Measurements from ENCODE around the gene APH1A. TPM values are rescaled to one million over a fixed set of nuclear protein-coding genes. Genes with fewer than 3 reads are reported as not detected.
"Not testable (repeated sequence)": the region's sequence is repeated elsewhere in the genome, so short reads cannot be mapped to it uniquely, and the experiment has no call there.

Gene APH1A
- total RNA-seq (2014; rRNA removed; shearing (Covaris generic)), result 162 and 193 TPM in 2 replicates

DNA sequence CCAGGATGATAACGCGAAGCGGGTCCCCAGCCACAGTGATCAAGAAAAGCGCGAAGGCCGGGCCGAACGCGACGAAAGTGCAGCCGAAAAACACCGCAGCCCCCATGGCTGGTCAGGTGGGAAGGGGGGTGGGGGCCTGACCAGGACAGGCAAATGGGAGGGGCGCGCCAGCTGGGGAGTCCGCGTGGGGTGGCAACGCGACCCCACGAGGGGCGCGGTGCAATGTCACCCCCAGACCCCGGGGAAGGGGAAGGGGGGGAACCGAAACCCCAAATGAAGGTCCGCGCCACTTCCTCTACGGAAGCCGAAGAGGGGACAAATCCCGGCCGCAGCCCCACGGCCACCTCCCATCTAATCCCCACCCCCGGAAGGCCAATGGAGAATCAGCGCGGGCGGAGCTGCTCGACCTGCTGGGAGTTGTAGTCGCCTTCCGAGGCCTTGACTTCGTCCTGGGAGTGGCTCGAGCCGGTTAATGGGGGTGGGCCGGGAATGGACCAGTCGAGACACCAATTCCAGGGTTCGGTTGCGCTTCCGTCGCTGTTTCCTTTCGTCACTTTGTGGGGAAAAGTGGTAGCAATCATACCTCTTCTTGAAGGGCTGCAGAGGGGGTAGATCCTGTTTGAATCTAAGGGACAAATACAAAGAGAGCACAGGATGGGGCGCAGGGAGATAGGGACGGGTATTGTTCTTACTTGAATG, at the start of gene APH1A:
TSS of gene APH1A (minus strand) at position 312 of the 699 bp plus-strand sequence. CDS start at position 106, 206 bp downstream.
- in situ Hi-C loops (cut with HindIII; ENCODE audit: low sequenced_read_pairs), result no loop called here
- peak; percentile 98 for DNase-seq (ENCODE audit: low spot score)

DNA sequence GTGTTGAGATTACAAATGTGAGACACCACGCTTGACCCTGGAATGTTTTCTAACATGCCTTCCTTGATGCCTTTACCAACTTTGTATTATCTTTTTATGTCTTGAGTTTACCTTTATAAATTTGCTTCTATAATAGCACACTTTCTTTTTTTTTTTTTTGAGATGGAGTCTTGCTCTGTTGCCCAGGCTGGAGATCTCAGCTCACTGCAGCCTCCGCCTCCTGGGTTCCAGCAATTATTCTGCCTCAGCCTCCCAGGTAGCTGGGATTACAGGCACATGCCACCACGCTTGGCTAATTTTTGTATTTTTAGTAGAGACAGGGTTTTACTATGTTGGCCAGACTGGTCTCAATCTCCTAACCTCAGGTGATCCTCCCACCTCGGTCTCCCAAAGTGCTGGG, 45.9 kb upstream of the APH1A start:
- DNase-seq (ENCODE audit: low spot score); in situ Hi-C loops (cut with HindIII; ENCODE audit: low sequenced_read_pairs): not testable (repeated sequence)

DNA sequence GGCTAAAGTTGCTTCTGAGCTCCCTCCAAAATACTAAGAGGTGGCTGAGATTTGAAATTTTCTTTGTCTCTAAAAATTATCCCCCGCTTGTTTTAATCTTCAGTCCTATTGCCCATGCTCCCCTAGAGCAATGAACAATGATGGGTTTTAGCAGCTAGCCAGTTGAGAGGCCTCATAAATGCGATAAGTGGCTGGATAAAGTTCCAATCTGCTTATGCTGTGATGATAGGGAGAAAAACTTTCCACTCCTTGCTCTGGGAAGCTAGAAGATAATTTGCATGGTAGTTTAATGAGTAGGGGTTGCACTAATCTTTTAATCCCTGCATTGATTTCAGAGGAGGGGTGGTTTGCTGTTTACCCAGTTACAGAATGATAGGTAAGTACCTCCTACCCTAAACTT, 42.9 kb upstream of the APH1A start:
- in situ Hi-C loops (cut with HindIII; ENCODE audit: low sequenced_read_pairs), result no loop called here
- DNase-seq (ENCODE audit: low spot score), result no peak

DNA sequence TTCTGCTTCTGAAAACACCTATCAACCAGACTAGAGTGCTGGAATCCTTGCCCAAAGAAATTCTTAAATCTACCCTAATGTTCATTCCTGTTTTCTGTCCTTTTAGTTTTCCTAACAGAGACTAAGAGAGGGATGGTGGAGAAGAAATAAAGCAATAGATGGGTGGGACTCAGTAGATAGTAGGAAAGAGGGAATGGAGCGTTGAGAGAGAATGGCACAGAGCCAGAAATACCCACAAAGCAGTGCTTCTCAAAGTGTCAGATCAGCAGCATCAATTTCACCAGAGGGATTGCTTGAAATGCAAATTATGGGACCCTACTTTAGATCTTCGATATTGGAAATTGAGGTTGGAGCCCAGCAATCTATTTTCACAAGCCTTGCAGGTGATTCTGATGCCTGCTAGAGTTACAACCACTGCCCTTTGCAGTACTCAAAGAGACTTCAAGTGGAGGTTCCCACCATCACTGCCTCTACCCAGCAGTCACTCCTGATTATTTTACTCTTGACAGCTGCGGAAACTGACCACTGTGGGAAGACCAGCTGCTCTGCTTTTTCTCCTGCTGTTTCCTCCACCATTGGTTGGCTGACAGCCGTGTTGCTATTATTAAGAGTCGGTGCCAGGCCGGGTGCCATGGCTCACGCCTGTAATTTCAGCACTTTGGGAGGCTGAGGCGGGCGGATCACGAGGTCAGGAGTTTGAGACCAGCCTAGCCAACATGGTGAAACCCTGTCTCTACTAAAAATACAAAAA, 41.1 kb upstream of the APH1A start:
- DNase-seq (ENCODE audit: low spot score), result no peak
- in situ Hi-C loops (cut with HindIII; ENCODE audit: low sequenced_read_pairs), result no loop called here

DNA sequence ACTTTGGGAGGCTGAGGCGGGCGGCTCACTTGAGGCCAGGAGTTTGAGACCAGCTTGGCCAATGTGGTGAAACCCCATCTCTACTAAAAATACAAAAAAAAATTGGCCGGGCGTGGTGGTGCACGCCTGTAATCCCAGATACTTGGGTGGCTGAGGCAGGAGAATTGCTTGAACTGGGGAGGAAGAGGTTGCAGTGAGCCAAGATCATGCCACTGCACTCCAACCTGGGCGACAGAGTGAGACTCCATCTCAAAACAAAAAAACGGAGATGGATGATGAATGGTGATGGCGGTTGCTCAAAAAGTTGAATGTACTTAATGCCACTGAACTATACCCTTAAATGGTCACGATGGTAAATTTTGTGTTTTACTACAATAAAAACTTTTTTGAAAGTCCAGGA, 39.8 kb upstream of the APH1A start:
- in situ Hi-C loops (cut with HindIII; ENCODE audit: low sequenced_read_pairs); DNase-seq (ENCODE audit: low spot score): not testable (repeated sequence)

DNA sequence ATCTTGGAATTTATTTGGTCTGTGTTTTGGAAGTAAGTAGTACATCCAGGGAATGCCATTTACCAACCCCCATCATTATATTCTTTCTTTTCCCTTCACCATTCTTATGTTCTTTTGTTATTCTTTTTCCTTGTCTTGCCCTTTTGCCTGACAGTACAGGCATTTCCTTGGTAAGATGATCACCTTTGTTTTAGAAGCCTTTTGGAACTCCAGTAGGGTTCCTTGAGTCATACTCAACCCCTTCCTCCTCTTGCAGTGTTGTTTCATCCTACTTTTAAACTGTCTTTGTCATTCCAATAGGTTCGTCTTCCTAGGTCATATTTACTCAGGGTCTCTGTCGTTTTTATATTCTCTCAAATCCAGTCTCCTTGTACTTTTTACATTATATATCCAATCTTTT, 34.1 kb upstream of the APH1A start:
- in situ Hi-C loops (cut with HindIII; ENCODE audit: low sequenced_read_pairs), result no loop called here

DNA sequence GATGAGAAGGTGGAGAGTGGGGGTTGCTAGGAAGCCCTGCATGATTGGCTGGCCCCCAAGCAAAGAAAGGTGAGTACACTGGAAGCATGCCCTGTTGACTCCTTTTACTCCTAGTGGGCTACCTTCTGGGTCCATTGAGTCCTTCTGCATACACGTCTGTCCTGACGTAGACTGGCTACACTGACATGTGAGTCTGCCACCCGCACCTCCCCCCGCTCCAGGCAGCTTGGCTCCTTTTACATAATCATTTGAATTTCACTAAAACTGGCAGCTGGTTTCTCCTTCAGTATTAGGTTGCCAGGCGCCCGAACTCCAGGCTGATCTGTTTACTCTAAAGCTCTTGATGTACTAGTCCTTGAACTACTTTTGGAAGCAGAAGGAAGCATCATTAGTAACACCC, 33.5 kb upstream of the APH1A start:
- DNase-seq (ENCODE audit: low spot score), result peak; percentile 44
- in situ Hi-C loops (cut with HindIII; ENCODE audit: low sequenced_read_pairs), result no loop called here

More for the DNA sequence above, 34.1 kb upstream of the APH1A start:
- DNase-seq (ENCODE audit: low spot score), result no peak

DNA sequence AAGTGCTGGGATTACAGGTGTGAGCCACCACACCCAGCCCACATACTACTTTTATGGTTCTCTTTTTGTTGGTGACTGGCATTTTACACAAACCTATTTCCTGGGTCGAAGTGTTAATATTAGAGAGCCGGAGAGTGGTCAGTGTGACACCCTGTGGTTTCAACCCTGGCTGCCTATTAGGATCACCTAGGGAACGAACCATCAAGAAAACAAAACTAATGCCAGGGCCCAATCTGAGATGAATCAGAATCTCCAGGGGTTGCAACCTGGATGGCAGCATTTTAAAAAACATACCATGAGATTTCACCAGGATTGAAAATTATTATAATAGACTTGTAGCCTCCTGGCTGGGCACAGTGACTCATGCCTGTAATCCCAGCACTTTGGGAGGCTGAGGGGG, 30.9 kb upstream of the APH1A start:
- no peak for DNase-seq (ENCODE audit: low spot score)
- in situ Hi-C loops (cut with HindIII; ENCODE audit: low sequenced_read_pairs), result no loop called here

DNA sequence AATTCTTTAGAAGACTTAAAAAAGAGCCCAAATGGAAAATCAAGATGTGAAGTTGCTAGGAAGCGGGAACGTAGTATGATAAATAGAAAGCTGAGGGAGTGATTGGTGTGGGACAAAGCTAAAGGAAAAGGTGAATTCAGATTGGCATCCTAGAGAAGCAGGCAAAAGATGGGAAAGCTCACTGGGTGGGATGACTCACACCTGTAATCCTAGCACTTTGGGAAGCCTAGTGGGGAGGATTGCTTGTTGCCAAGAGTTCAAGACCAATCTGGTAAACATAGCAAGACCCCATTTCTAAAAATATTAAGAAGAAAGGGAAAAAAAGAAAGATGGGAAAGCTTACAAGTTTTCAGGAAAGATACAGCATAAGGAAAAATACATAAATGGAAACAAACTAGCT, 26.7 kb upstream of the APH1A start:
- in situ Hi-C loops (cut with HindIII; ENCODE audit: low sequenced_read_pairs), result no loop called here
- DNase-seq (ENCODE audit: low spot score), result no peak

DNA sequence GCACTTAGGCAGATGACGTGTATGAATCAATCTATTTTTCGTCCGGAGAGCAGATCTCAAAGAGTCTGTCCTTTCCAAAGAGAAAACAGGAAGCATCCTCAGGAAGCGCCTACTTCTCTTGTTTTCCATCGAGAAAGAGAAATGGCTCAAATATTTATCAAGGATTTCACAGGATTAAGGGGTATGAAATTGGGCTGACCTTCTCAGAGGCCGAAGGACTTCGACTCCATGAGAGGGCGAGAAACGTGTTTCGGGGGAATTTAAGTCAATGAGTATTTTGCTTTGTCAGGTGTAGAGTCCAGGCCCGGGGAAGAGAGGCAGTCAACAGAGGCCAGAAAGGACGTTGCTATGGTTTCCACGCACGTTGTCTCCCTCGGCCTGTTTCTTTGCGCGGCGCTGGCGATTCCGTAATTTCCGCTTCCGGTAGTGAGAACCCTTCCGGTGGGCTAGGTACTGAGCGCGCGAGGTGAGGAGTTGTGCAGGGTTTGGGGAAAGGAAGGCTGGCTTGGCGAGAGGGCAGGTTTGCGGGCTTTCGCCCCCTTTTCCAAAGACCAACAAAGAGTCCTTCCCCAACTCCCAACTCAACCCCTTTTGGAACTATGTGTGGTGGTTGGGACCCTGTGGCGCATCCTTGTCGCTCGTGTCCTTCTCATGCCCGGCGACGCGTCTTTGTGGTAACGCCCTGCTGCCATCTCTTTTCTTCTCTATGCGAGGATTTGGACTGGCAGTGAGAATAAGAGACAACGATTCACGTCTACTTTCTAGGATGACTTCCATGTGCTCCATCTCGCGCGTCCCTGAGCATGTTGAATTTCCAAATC, 24.8 kb upstream of the APH1A start, which contains the start of gene MRPS21:
TSS of gene MRPS21 (plus strand) at position 429 of the 821 bp plus-strand sequence. CDS start 506 bp downstream, outside the sequence.
- peak; percentile 97 for DNase-seq (ENCODE audit: low spot score)
- in situ Hi-C loops (cut with HindIII; ENCODE audit: low sequenced_read_pairs), result no loop called here

DNA sequence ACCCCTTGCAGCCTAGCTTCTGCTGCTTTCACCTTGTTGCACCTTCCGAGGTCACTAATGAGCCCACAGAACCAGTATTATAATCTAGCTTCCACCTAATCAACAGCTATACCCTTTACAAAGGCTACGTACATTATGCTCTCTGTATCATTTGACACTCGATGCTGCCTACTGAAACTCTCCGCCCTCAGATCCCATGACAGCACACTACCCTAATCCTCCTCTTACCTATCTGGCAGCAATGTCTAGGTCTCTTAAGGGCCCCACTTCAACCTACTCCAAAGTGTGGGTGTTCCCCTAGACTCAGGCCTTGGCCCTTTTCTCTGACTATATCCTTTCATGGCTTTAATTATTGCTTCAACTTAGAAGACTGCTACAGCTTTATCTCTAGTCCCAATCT, 20.0 kb upstream of the APH1A start:
- in situ Hi-C loops (cut with HindIII; ENCODE audit: low sequenced_read_pairs), result no loop called here
- DNase-seq (ENCODE audit: low spot score), result no peak

DNA sequence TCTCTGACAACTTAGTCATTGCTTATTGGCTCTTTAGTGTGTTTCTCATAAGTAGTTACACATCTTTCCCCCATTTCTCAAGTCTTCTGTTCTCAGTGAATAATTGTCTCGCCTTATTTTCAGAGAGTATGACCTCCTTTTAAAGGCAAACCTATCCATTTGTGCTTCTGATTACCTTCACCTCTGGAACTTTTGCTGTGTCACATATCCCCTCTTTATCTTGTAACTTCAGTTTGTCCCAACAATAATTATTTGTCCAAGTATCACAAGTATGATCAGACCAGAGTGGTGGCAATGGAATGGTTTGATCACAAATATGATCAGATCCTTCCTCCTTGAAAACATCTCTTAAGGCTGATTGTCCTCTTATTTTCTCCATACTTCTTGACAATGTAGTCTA, 19.6 kb upstream of the APH1A start:
- in situ Hi-C loops (cut with HindIII; ENCODE audit: low sequenced_read_pairs), result no loop called here
- DNase-seq (ENCODE audit: low spot score), result no peak

DNA sequence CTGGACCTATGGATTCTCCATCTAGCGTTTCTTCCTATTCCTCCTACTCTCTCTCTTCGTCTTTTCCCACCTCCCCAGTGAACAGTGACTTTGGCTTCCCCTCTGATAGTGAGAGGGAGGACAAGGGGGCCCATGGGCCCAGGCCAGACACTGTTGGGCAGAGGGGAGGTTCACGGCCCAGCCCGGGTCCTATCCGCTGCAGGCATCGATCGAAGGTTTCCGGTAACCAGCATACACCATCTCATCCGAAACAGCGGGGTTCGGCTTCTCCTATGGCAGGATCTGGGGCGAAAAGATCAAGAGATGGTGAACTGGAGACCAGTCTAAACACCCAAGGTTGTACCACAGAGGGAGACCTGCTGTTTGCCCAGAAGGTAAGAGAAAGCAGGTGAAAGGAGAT, 14.4 kb upstream of the APH1A start:
- in situ Hi-C loops (cut with HindIII; ENCODE audit: low sequenced_read_pairs), result no loop called here
- no peak for DNase-seq (ENCODE audit: low spot score)

DNA sequence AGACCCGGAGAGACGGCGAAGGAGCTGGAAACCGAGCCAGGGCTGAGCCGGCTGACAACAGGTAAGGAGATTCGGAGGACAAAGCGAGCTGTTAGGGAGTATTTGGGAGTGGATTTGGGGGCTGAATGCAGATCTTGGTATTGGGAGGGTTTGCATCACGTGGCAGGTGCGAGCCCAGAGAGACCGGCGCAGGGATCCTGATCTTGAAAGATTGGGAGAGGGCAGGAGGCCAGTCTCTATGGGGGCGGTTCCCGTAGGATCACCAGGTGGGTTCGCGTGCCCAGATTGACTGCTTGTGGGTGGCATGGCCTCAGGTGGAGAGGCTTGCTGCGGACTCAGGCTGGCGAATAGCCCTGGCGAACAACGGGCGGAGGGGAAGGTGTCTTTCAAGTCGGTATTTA, 13.7 kb upstream of the APH1A start:
- in situ Hi-C loops (cut with HindIII; ENCODE audit: low sequenced_read_pairs), result no loop called here
- no peak for DNase-seq (ENCODE audit: low spot score)

DNA sequence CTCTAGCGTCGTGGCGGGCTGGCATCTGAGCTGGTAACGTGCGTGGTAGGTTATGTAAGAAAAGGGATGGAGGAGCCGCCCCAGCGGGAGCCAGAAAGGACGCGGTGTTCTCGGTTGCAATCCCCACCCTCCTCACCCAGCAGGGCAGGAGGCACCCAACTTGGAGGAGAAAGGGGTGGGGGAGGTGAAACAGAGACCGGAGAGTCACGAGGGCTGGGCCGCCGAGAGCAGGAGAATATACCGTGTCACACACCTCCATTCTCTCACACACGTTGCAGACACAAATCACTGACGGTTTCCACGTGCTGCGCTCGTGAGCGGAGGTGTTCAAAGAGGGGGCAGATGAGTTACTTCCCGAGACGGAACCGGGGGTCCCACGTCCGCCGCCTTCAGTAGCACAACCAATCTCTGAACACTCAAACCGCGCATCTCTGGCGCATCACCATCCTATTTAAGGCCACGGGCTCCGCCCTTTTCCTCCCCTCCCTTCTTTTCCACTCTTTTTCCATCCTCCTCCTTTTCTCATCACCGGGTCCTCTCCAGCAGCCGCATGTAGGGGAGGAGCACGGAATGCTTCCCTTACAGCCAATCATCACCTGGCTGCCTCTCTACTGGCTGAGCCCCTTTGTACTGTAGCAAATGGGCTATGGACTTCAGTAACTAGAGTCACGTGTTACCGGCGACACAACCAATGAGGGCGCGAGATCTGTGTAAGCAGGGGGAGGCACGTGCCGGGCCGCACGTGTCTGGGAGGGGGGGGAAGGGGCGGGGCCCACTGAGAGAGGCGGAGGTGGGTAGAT, 13.1 kb upstream of the APH1A start, which contains the start of gene CIART:
TSS of gene CIART (plus strand) at position 797 of the 800 bp plus-strand sequence. CDS start 714 bp downstream, outside the sequence.
- peak; percentile 100 for DNase-seq (ENCODE audit: low spot score)
- in situ Hi-C loops (cut with HindIII; ENCODE audit: low sequenced_read_pairs), result no loop called here

DNA sequence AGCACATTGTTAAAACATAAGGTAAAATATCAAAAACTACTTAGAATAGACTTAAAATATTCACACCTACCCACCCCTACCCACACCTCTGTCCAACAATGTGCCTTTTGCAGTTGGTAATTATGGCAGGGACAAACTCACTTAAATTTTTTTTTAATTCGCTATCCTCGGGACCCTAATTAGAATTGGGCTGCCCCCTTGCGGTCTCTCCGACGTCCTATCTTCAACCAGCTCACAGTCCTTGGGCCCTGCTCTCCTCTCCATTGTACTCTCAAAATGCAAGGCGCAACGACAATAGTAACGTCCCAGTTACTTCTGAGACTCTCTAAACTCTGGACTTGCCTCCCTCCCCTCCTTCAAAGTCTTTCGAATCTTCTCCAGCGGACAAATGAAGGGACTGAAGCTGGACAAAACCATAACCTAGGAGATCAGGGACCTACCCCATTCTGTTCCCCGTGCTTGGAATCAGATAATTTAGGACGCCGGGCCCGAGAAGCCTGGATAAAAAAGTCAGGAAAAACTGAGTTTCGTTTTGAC, 12.5 kb upstream of the APH1A start:
- peak; percentile 86 for DNase-seq (ENCODE audit: low spot score)
- in situ Hi-C loops (cut with HindIII; ENCODE audit: low sequenced_read_pairs), result no loop called here

DNA sequence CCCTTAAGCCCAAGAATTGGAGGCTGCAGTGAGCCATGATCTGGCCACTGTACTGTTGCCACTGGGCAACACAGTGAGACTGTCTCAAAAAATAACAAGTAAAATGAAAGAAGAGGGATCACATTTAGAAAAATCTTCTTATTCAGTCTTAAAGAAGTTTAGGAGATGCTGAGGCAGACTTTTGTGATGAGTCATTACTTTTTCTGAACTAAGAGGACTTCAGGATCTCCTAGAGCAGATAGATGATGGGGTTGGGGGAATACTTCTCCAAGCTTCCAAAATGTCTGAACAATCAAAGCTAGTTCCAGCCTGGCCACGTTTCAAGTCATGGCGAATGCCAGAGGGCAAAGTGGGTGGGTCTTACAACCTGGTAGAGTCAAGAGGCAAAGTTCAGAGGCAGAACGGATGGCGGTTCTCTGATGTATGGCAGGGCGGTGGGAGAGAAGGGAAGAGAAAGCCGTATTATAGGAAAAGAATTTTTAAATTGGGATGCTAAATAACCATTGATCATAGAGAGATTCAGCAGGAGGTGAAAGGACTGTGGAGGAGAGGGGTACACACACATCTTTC, 11.4 kb upstream of the APH1A start:
- DNase-seq (ENCODE audit: low spot score), result no peak
- in situ Hi-C loops (cut with HindIII; ENCODE audit: low sequenced_read_pairs), result no loop called here

DNA sequence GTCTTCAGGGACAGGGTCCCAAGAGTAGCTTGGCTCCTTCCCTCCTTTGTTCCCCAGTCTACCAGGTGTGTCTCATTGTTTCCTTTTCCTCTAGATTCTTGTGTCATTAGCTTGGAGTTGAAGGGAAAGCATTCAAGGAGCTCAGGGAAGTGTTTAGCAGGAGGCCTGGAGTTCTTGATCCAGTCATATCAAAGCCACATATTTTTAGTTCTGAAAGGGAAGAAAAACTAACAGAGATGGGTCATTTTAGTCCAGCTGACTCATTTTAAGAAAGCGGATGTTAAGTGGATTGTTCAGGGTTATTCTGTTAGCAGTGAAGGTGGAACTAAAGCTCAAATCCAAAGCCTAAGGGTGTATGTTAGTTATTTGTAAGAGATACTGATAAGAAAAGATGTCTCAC, 4.5 kb upstream of the APH1A start:
- no peak for DNase-seq (ENCODE audit: low spot score)
- in situ Hi-C loops (cut with HindIII; ENCODE audit: low sequenced_read_pairs), result no loop called here

All from G401 (cell line).